RWPE2 (cell line): Measurements from ENCODE around the gene TMEM185B.
A peak's percentile ranks its signal among the peaks of the same experiment; 100 is the strongest.

Source experiments
- ATAC-seq: fragments of 200-7000 bp; cut with Tn5 transposase; 3 replicates; pipeline ENCODE4 v1.9.1; 2021; ENCODE audit warnings: low read depth
- DNase-seq: peaks from one replicate; pipeline ENCODE4 v3.0.0-alpha.2; 2020; ENCODE audit warnings: low spot score
- H3K27ac ChIP-seq: fragments of 450-650 bp; 2 replicates; pipeline ENCODE4 v1.5.1; 2017; ENCODE audit warnings: mild to moderate bottlenecking; ENCODE audit not compliant: poor library complexity, severe bottlenecking
- H3K27me3 ChIP-seq: fragments of 250-450 bp; sonication (Bioruptor Pico); 2 replicates; pipeline ENCODE4 v1.5.1; 2021; ENCODE audit warnings: mild to moderate bottlenecking, moderate library complexity; ENCODE audit not compliant: insufficient read depth, poor library complexity, severe bottlenecking
- H3K36me3 ChIP-seq: fragments of 250-450 bp; sonication (Bioruptor Pico); 2 replicates; pipeline ENCODE4 v1.5.1; 2020; ENCODE audit warnings: low read depth, mild to moderate bottlenecking, moderate library complexity
- H3K4me1 ChIP-seq: fragments of 250-450 bp; sonication (Bioruptor Pico); 2 replicates; pipeline ENCODE4 v1.5.1; 2021; ENCODE audit warnings: mild to moderate bottlenecking, moderate library complexity; ENCODE audit not compliant: insufficient read depth, poor library complexity, severe bottlenecking
- H3K4me3 ChIP-seq: fragments of 250-450 bp; sonication (Bioruptor Pico); 2 replicates; pipeline ENCODE4 v1.5.1; 2021; ENCODE audit warnings: mild to moderate bottlenecking, moderate library complexity; ENCODE audit not compliant: severe bottlenecking
- H3K9me3 ChIP-seq: fragments of 250-450 bp; sonication (Bioruptor Pico); 2 replicates; pipeline ENCODE4 v1.5.1; 2021; ENCODE audit warnings: mild to moderate bottlenecking, moderate library complexity; ENCODE audit not compliant: severe bottlenecking
- CTCF ChIP-seq: fragments of 450-650 bp; IDR thresholded peaks from one replicate; pipeline ENCODE4 v1.5.1; 2017; ENCODE audit warnings: mild to moderate bottlenecking, moderate library complexity; ENCODE audit not compliant: poor library complexity, severe bottlenecking

Gene TMEM185B

GRCh38 chr2:120246546-120247300, 23.5 kb upstream of the TMEM185B start:
- Histone ChIP-seq H3K36me3 (no peaks in the 10 kb centered on the region), H3K4me3 (no peak overlapping the region), H3K4me1 (peaks cover 19% of the 10 kb centered on the region), H3K9me3 (no peaks in the 10 kb centered on the region), H3K27ac (peak overlapping the region; percentile 26), H3K27me3 (no peaks in the 10 kb centered on the region)
- no peak for DNase-seq
- ATAC-seq = peak; percentile 59; the same call in 2 of the 3 replicates
- TF ChIP-seq CTCF = no peak

- H3K9me3 ChIP-seq = no peaks in the 10 kb centered on the region
- H3K27ac ChIP-seq = peak overlapping the region; percentile 26
- no peaks in the 10 kb centered on the region for H3K27me3 ChIP-seq
- H3K36me3 ChIP-seq = no peaks in the 10 kb centered on the region
- no peak for DNase-seq
- peak; percentile 75 for ATAC-seq
- no peak overlapping the region for H3K4me3 ChIP-seq
- no peak for TF ChIP-seq CTCF
- H3K4me1 ChIP-seq = peaks cover 18% of the 10 kb centered on the region
Observed at GRCh38 chr2:120245520-120246332, 22.5 kb upstream of the TMEM185B start.

GRCh38 chr2:120244656-120245519, 21.7 kb upstream of the TMEM185B start:
- Histone ChIP-seq H3K27ac (peak overlapping the region; percentile 26), H3K4me1 (peaks cover 19% of the 10 kb centered on the region), H3K27me3 (no peaks in the 10 kb centered on the region), H3K4me3 (no peak overlapping the region), H3K9me3 (no peaks in the 10 kb centered on the region), H3K36me3 (no peaks in the 10 kb centered on the region)
- no peak for TF ChIP-seq CTCF
- no peak for DNase-seq
- ATAC-seq = peak; percentile 5; the same call in 1 of the 3 replicates

GRCh38 chr2:120243875-120244553, 20.8 kb upstream of the TMEM185B start:
- TF ChIP-seq CTCF = no peak
- H3K4me3 ChIP-seq = no peak overlapping the region
- no peaks in the 10 kb centered on the region for H3K36me3 ChIP-seq
- H3K4me1 ChIP-seq = peaks cover 28% of the 10 kb centered on the region
- DNase-seq = no peak
- no peak overlapping the region for H3K27ac ChIP-seq
- no peaks in the 10 kb centered on the region for H3K27me3 ChIP-seq
- ATAC-seq = no peak
- no peaks in the 10 kb centered on the region for H3K9me3 ChIP-seq
